Measurements from ENCODE around the gene KCNC1. TPM values are rescaled to one million over a fixed set of nuclear protein-coding genes. Genes with fewer than 3 reads are reported as not detected.

KCNC1 gene
- total RNA-seq, 1 experiment from 2014 or later: 0.04 TPM

DNA sequence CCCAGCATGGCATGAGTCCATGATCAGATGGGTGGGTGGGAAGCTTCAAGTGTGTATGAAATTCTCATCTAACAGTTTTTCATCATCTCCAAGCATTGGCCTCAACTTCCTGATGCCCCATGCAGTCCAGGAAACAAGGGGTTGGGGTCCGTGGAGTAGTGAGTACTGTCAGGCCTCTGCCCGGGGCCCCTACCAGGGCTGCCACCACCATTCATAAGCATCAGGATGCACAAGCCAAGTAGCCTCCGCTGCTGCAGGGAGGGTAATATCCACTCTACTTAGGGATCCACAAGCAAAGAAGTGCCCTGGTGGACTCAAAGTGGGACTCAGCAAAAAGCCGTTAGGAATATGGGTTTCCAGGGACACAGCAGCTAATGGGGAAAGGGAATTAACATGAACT lies 49.3 kb downstream of the KCNC1 start:
- H2BK20ac ChIP-seq (ENCODE audit: low read depth, low read length, poor library complexity, severe bottlenecking): no peak overlapping the region
- no peak overlapping the region for H4K5ac ChIP-seq (ENCODE audit: insufficient read length, low read depth, low read length)
- no peaks in the 10 kb centered on the region for H3K23me2 ChIP-seq (ENCODE audit: insufficient read length, low read depth, low read length, poor library complexity, severe bottlenecking)
- no peaks in the 10 kb centered on the region for H3K9me3 ChIP-seq (ENCODE audit: control insufficient read depth, low read depth, low read length)
- H2AK5ac ChIP-seq (ENCODE audit: insufficient read length, low read length): no peak overlapping the region
- no peak overlapping the region for H3K18ac ChIP-seq (ENCODE audit: insufficient read length, low read depth, low read length)
- no CpG with 5 or more reads among the region's 4 CpGs for whole genome bisulfite sequencing (ENCODE audit: extremely low coverage, insufficient read length, low lambda C conversion rate)
- H3K56ac ChIP-seq (ENCODE audit: insufficient read length, low read depth, low read length): no peak overlapping the region
- no peak overlapping the region for H3K4me2 ChIP-seq (ENCODE audit: insufficient read depth, insufficient read length, low read length)
- H3K79me1 ChIP-seq (ENCODE audit: insufficient read depth, low read depth, low read length, poor library complexity, severe bottlenecking): no peaks in the 10 kb centered on the region
- Mint-ChIP-seq H3K9me3 (no peaks in the 10 kb centered on the region), H3K27me3 (ENCODE audit: low read depth) (peaks cover 2% of the 10 kb centered on the region), H3K36me3 (ENCODE audit: insufficient read depth in 1 of 3, low read depth in 3 of 3) (peaks cover 0 to 3% (median 0%) of the 10 kb centered on the region in 3 experiments; a peak in 2 of 7 replicates), H3K4me1 (no peaks in the 10 kb centered on the region), H3K27ac (no peak overlapping the region), H3K4me3 (no peak overlapping the region)
- no peak overlapping the region for H4K91ac ChIP-seq (ENCODE audit: insufficient read length, low read depth, low read length)
- H3K4me1 ChIP-seq (ENCODE audit: insufficient read depth, low read length): no peaks in the 10 kb centered on the region
- H3T11ph ChIP-seq (ENCODE audit: low read length): no peak overlapping the region
- no peak overlapping the region for H3K14ac ChIP-seq (ENCODE audit: insufficient read depth, low read length)
- H2BK120ac ChIP-seq (ENCODE audit: low read depth, low read length, poor library complexity, severe bottlenecking): no peak overlapping the region
- no peak overlapping the region for H3K27ac ChIP-seq (ENCODE audit: insufficient read length, low read depth, low read length)
- H4K20me1 ChIP-seq (ENCODE audit: control insufficient read depth, insufficient read depth, insufficient read length): no peaks in the 10 kb centered on the region
- TF ChIP-seq, protein P1, sequence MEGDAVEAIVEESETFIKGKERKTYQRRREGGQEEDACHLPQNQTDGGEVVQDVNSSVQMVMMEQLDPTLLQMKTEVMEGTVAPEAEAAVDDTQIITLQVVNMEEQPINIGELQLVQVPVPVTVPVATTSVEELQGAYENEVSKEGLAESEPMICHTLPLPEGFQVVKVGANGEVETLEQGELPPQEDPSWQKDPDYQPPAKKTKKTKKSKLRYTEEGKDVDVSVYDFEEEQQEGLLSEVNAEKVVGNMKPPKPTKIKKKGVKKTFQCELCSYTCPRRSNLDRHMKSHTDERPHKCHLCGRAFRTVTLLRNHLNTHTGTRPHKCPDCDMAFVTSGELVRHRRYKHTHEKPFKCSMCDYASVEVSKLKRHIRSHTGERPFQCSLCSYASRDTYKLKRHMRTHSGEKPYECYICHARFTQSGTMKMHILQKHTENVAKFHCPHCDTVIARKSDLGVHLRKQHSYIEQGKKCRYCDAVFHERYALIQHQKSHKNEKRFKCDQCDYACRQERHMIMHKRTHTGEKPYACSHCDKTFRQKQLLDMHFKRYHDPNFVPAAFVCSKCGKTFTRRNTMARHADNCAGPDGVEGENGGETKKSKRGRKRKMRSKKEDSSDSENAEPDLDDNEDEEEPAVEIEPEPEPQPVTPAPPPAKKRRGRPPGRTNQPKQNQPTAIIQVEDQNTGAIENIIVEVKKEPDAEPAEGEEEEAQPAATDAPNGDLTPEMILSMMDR (conservative IDR thresholded peaks at IDR 0.05): no peak
- no peaks in the 10 kb centered on the region for H3K27me3 ChIP-seq (ENCODE audit: insufficient read depth, low read length)
- H3K79me2 ChIP-seq (ENCODE audit: insufficient read depth, low read length): no peaks in the 10 kb centered on the region
- H2AFZ ChIP-seq (ENCODE audit: low read length): no peak overlapping the region
- no peak overlapping the region for H3K9ac ChIP-seq (ENCODE audit: extremely low read depth, insufficient read length, low read length)
- H3K4ac ChIP-seq (ENCODE audit: low read depth, low read length): no peak overlapping the region
- H2BK15ac ChIP-seq (ENCODE audit: low read depth, low read length): no peak overlapping the region
- no peak overlapping the region for H4K8ac ChIP-seq (replicated peaks; ENCODE audit: insufficient read length, low read depth, low read length)
- no peak overlapping the region for H3K23ac ChIP-seq (ENCODE audit: insufficient read length, low read depth, low read length)
- DNase-seq: no peak
- no peak overlapping the region for H2BK12ac ChIP-seq (ENCODE audit: insufficient read length, low read depth, low read length)
- no peak overlapping the region for H2BK5ac ChIP-seq (ENCODE audit: insufficient read length, low read length)
